ENCODE measurements around the gene RCOR1. TPM values are rescaled to one million over a fixed set of nuclear protein-coding genes. Genes with fewer than 3 reads are reported as not detected.

RCOR1 gene
- total and polyA plus RNA-seq, 7 experiments from 2014 or later = 0.63 to 34.4 (median 19.6) TPM

GRCh38 chr14:102678394-102678793 lies 85.9 kb downstream of the RCOR1 start:
- H3K27me3 ChIP-seq (ENCODE audit: control insufficient read depth in 2 of 2, insufficient read depth in 2 of 2, low read length in 2 of 2) = no peaks in the 10 kb centered on the region
- no peaks in the 10 kb centered on the region for H3K4me1 ChIP-seq (ENCODE audit: control insufficient read depth in 2 of 2, insufficient read depth in 2 of 2, low read length in 2 of 2)
- H3K4me3 Mint-ChIP-seq = no peak overlapping the region
- no peaks in the 10 kb centered on the region for H3K27me3 Mint-ChIP-seq
- no peak overlapping the region for H3K27ac Mint-ChIP-seq
- H3K27ac ChIP-seq (ENCODE audit: low read depth, low read length) = no peak overlapping the region
- peaks cover 0 to 2% (median 0%) of the 10 kb centered on the region in 11 donors for H3K9me3 Mint-ChIP-seq
- H3K4me3 ChIP-seq (ENCODE audit: low read length) = no peak overlapping the region
- CTCF ChIA-PET = no interaction called here
- peaks cover 5 to 21% (median 11%) of the 10 kb centered on the region in 5 donors for H3K36me3 Mint-ChIP-seq
- peaks cover 3 to 24% (median 14%) of the 10 kb centered on the region in 7 donors for H3K4me1 Mint-ChIP-seq
- ATAC-seq (no peak), DNase-seq (no peak)
- intact Hi-C loops (cut with micrococcal nuclease) = no loop called here
- H3K36me3 ChIP-seq (ENCODE audit: control insufficient read depth in 2 of 3, insufficient read depth in 3 of 3, low read length in 3 of 3) = peaks cover 0 to 5% (median 0%) of the 10 kb centered on the region in 3 experiments
- POLR2A ChIA-PET = no interaction called here
- H3K9me3 ChIP-seq (ENCODE audit: control insufficient read depth in 2 of 3, low read length in 3 of 3) = no peaks in the 10 kb centered on the region

- peaks cover 3 to 15% (median 5%) of the 10 kb centered on the region in 5 donors for H3K36me3 Mint-ChIP-seq
- ATAC-seq = no peak
- Histone ChIP-seq H3K4me1 (ENCODE audit: control insufficient read depth in 2 of 2, insufficient read depth in 2 of 2, low read length in 2 of 2) (no peaks in the 10 kb centered on the region), H3K36me3 (ENCODE audit: control insufficient read depth in 2 of 3, insufficient read depth in 3 of 3, low read length in 3 of 3) (peaks cover 0 to 7% (median 0%) of the 10 kb centered on the region in 3 experiments), H3K27ac (ENCODE audit: low read depth, low read length) (no peak overlapping the region), H3K9me3 (ENCODE audit: control insufficient read depth in 2 of 3, low read length in 3 of 3) (no peaks in the 10 kb centered on the region), H3K27me3 (ENCODE audit: control insufficient read depth in 2 of 2, insufficient read depth in 2 of 2, low read length in 2 of 2) (no peaks in the 10 kb centered on the region), H3K4me3 (ENCODE audit: low read length) (no peak overlapping the region)
- POLR2A ChIA-PET = no interaction called here
- no peaks in the 10 kb centered on the region for H3K27me3 Mint-ChIP-seq
- no peaks in the 10 kb centered on the region for H3K9me3 Mint-ChIP-seq
- CTCF ChIA-PET = no interaction called here
- intact Hi-C loops (cut with micrococcal nuclease) = no loop called here
- DNase-seq = no peak
- peaks cover 9 to 36% (median 32%) of the 10 kb centered on the region in 7 donors for H3K4me1 Mint-ChIP-seq
- H3K4me3 Mint-ChIP-seq = no peak overlapping the region
- H3K27ac Mint-ChIP-seq = peak overlapping the region in 2 of 9 donors; percentile 21 to 85
Observed at GRCh38 chr14:102683399-102684297, 91.2 kb downstream of the RCOR1 start.

GRCh38 chr14:102684298-102684663 lies 91.8 kb downstream of the RCOR1 start:
- ChIA-PET CTCF (no interaction called here), POLR2A (no interaction called here)
- peaks cover 0 to 7% (median 0%) of the 10 kb centered on the region in 3 experiments for H3K36me3 ChIP-seq (ENCODE audit: control insufficient read depth in 2 of 3, insufficient read depth in 3 of 3, low read length in 3 of 3)
- peaks cover 3 to 15% (median 5%) of the 10 kb centered on the region in 5 donors for H3K36me3 Mint-ChIP-seq
- no peaks in the 10 kb centered on the region for H3K27me3 ChIP-seq (ENCODE audit: control insufficient read depth in 2 of 2, insufficient read depth in 2 of 2, low read length in 2 of 2)
- no peak overlapping the region for H3K4me3 ChIP-seq (ENCODE audit: low read length)
- peaks cover 9 to 39% (median 34%) of the 10 kb centered on the region in 7 donors for H3K4me1 Mint-ChIP-seq
- H3K9me3 Mint-ChIP-seq = no peaks in the 10 kb centered on the region
- H3K4me3 Mint-ChIP-seq = no peak overlapping the region
- H3K27me3 Mint-ChIP-seq = no peaks in the 10 kb centered on the region
- H3K27ac ChIP-seq (ENCODE audit: low read depth, low read length) = no peak overlapping the region
- no peaks in the 10 kb centered on the region for H3K9me3 ChIP-seq (ENCODE audit: control insufficient read depth in 2 of 3, low read length in 3 of 3)
- intact Hi-C loops (cut with micrococcal nuclease) = no loop called here
- no peaks in the 10 kb centered on the region for H3K4me1 ChIP-seq (ENCODE audit: control insufficient read depth in 2 of 2, insufficient read depth in 2 of 2, low read length in 2 of 2)
- no peak for ATAC-seq
- peak overlapping the region in 2 of 9 donors; percentile 21 to 85 for H3K27ac Mint-ChIP-seq
- no peak for DNase-seq

GRCh38 chr14:102686196-102686801 lies 93.8 kb downstream of the RCOR1 start:
- peaks cover 12 to 36% (median 23%) of the 10 kb centered on the region in 7 donors for H3K4me1 Mint-ChIP-seq
- no peak overlapping the region for H3K4me3 Mint-ChIP-seq
- H3K27ac Mint-ChIP-seq = peak overlapping the region in 1 of 9 donors; percentile 73
- intact Hi-C loops (cut with micrococcal nuclease) = no loop called here
- H3K27me3 Mint-ChIP-seq = no peaks in the 10 kb centered on the region
- ATAC-seq = no peak
- CTCF ChIA-PET = interaction anchor here (0.7 to 1.4 kb wide), 2 partner anchors 9 to 249 kb away, joined by 3 to 5 read pairs; no protein-coding TSS in a partner anchor
- H3K27me3 ChIP-seq (ENCODE audit: control insufficient read depth in 2 of 2, insufficient read depth in 2 of 2, low read length in 2 of 2) = no peaks in the 10 kb centered on the region
- no peak for DNase-seq
- POLR2A ChIA-PET = no interaction called here
- no peaks in the 10 kb centered on the region for H3K9me3 Mint-ChIP-seq
- no peaks in the 10 kb centered on the region for H3K4me1 ChIP-seq (ENCODE audit: control insufficient read depth in 2 of 2, insufficient read depth in 2 of 2, low read length in 2 of 2)
- H3K4me3 ChIP-seq (ENCODE audit: low read length) = no peak overlapping the region
- no peaks in the 10 kb centered on the region for H3K9me3 ChIP-seq (ENCODE audit: control insufficient read depth in 2 of 3, low read length in 3 of 3)
- peaks cover 3 to 10% (median 5%) of the 10 kb centered on the region in 5 donors for H3K36me3 Mint-ChIP-seq
- peaks cover 0 to 7% (median 0%) of the 10 kb centered on the region in 3 experiments for H3K36me3 ChIP-seq (ENCODE audit: control insufficient read depth in 2 of 3, insufficient read depth in 3 of 3, low read length in 3 of 3)
- no peak overlapping the region for H3K27ac ChIP-seq (ENCODE audit: low read depth, low read length)

- H3K9me3 ChIP-seq (ENCODE audit: control insufficient read depth in 2 of 3, low read length in 3 of 3) = no peaks in the 10 kb centered on the region
- no peak for DNase-seq
- peaks cover 0 to 3% (median 0%) of the 10 kb centered on the region in 3 experiments for H3K36me3 ChIP-seq (ENCODE audit: control insufficient read depth in 2 of 3, insufficient read depth in 3 of 3, low read length in 3 of 3)
- H3K4me3 ChIP-seq (ENCODE audit: low read length) = no peak overlapping the region
- ChIA-PET CTCF (interaction anchor here (1.7 kb wide), 1 partner anchor 10 kb away, joined by 3 read pairs; no protein-coding TSS in a partner anchor), POLR2A (no interaction called here)
- H3K27ac ChIP-seq (ENCODE audit: low read depth, low read length) = no peak overlapping the region
- Mint-ChIP-seq H3K27me3 (no peaks in the 10 kb centered on the region), H3K4me1 (peaks cover 8 to 37% (median 28%) of the 10 kb centered on the region in 7 donors), H3K27ac (peak overlapping the region in 3 of 9 donors; percentile 0 to 23 (median 23)), H3K9me3 (no peaks in the 10 kb centered on the region), H3K4me3 (no peak overlapping the region), H3K36me3 (peaks cover 0 to 5% (median 0%) of the 10 kb centered on the region in 5 donors)
- no peaks in the 10 kb centered on the region for H3K27me3 ChIP-seq (ENCODE audit: control insufficient read depth in 2 of 2, insufficient read depth in 2 of 2, low read length in 2 of 2)
- no peaks in the 10 kb centered on the region for H3K4me1 ChIP-seq (ENCODE audit: control insufficient read depth in 2 of 2, insufficient read depth in 2 of 2, low read length in 2 of 2)
- ATAC-seq = peak; percentile 34
- intact Hi-C loops (cut with micrococcal nuclease) = no loop called here
Observed at GRCh38 chr14:102688290-102688689, 95.8 kb downstream of the RCOR1 start.

GRCh38 chr14:102690509-102691286 lies 98.2 kb downstream of the RCOR1 start:
- no peak overlapping the region for H3K4me3 Mint-ChIP-seq
- H3K27me3 Mint-ChIP-seq = no peaks in the 10 kb centered on the region
- H3K27ac Mint-ChIP-seq = peak overlapping the region in 6 of 9 donors; percentile 11 to 80 (median 61)
- Histone ChIP-seq H3K27ac (ENCODE audit: low read depth, low read length) (no peak overlapping the region), H3K36me3 (ENCODE audit: control insufficient read depth in 2 of 3, insufficient read depth in 3 of 3, low read length in 3 of 3) (no peaks in the 10 kb centered on the region), H3K4me3 (ENCODE audit: low read length) (no peak overlapping the region), H3K27me3 (ENCODE audit: control insufficient read depth in 2 of 2, insufficient read depth in 2 of 2, low read length in 2 of 2) (no peaks in the 10 kb centered on the region), H3K4me1 (ENCODE audit: control insufficient read depth in 2 of 2, insufficient read depth in 2 of 2, low read length in 2 of 2) (no peaks in the 10 kb centered on the region), H3K9me3 (ENCODE audit: control insufficient read depth in 2 of 3, low read length in 3 of 3) (no peaks in the 10 kb centered on the region)
- ChIA-PET CTCF (interaction anchor here (0.6 kb wide), 1 partner anchor 824 kb away, joined by 3 read pairs; no protein-coding TSS in a partner anchor), POLR2A (interaction anchor here (1.1 kb wide), 1 partner anchor 16 kb away, joined by 3 read pairs; no protein-coding TSS in a partner anchor)
- H3K36me3 Mint-ChIP-seq = peaks cover 0 to 2% (median 0%) of the 10 kb centered on the region in 5 donors
- ATAC-seq = peak; percentile 58
- intact Hi-C loops (cut with micrococcal nuclease) = loop anchor here (5.0 to 10.0 kb wide), 6 partner anchors 82 to 604 kb away; partner anchors contain the start of gene RCOR1 (in 1 of the 2)
- H3K4me1 Mint-ChIP-seq = peaks cover 9 to 45% (median 35%) of the 10 kb centered on the region in 7 donors
- no peaks in the 10 kb centered on the region for H3K9me3 Mint-ChIP-seq
- DNase-seq = no peak

Data from naive thymus-derived CD4-positive, alpha-beta T cell (primary cell).